Umbilical cord (tissue), 2 donors: ENCODE measurements around the gene SND1. TPM values are rescaled to one million over a fixed set of nuclear protein-coding genes. Genes with fewer than 3 reads are reported as not detected.

Experiments
- DNase-seq: peaks from one replicate; pipeline ENCODE4 v3.0.0-alpha.2; 2015; ENCODE audit warnings: low spot score
- total RNA-seq: library from RNA; depleted of rRNA; stranded (reverse); fragments of >200 nt; gene quantifications from one replicate; pipeline ENCODE4 v1.2.3, GENCODE V29; 2014; ENCODE audit warnings: low replicate concordance; ENCODE audit not compliant: insufficient read depth

The SND1 gene
- total RNA-seq, 1 donor from 2014 or later: 101 TPM

- DNase-seq: no peak
Observed at GRCh38 chr7:128066395-128066794, 414.4 kb downstream of the SND1 start.

GRCh38 chr7:128066858-128067257 lies 414.9 kb downstream of the SND1 start:
- DNase-seq: no peak

GRCh38 chr7:128067983-128068382 lies 416.0 kb downstream of the SND1 start:
- DNase-seq: no peak

GRCh38 chr7:128068785-128069184 lies 416.8 kb downstream of the SND1 start:
- DNase-seq: no peak

- DNase-seq: no peak
Observed at GRCh38 chr7:128069373-128070364, 417.7 kb downstream of the SND1 start.

GRCh38 chr7:128071376-128071775 lies 419.4 kb downstream of the SND1 start:
- no peak for DNase-seq

GRCh38 chr7:128071801-128072200 lies 419.8 kb downstream of the SND1 start:
- no peak for DNase-seq

GRCh38 chr7:128073671-128074310 lies 421.8 kb downstream of the SND1 start:
- DNase-seq: no peak

- DNase-seq: no peak
Observed at GRCh38 chr7:128074336-128074735, 422.3 kb downstream of the SND1 start.

GRCh38 chr7:128074736-128075135 lies 422.7 kb downstream of the SND1 start:
- no peak for DNase-seq

- DNase-seq: no peak
Observed at GRCh38 chr7:128075242-128076095, 423.5 kb downstream of the SND1 start.

GRCh38 chr7:128076196-128076795 lies 424.3 kb downstream of the SND1 start:
- no peak for DNase-seq

GRCh38 chr7:128076796-128077271 lies 424.8 kb downstream of the SND1 start:
- peak; percentile 55 for DNase-seq

- no peak for DNase-seq
Observed at GRCh38 chr7:128078309-128078708, 426.3 kb downstream of the SND1 start.

- no peak for DNase-seq
Observed at GRCh38 chr7:128080169-128080568, 428.2 kb downstream of the SND1 start.

GRCh38 chr7:128081351-128081750 lies 429.4 kb downstream of the SND1 start:
- DNase-seq: no peak

- DNase-seq: no peak
Observed at GRCh38 chr7:128081808-128082207, 429.8 kb downstream of the SND1 start.

- DNase-seq: peak; percentile 17
Observed at GRCh38 chr7:128082431-128082830, 430.4 kb downstream of the SND1 start.

- DNase-seq: no peak
Observed at GRCh38 chr7:128084896-128085608, 433.1 kb downstream of the SND1 start.

GRCh38 chr7:128090492-128090891 lies 438.5 kb downstream of the SND1 start:
- no peak for DNase-seq

- DNase-seq: no peak
Observed at GRCh38 chr7:128091106-128091505, 439.1 kb downstream of the SND1 start.
